ENCODE results near the gene BFSP1. TPM values are rescaled to one million over a fixed set of nuclear protein-coding genes. Genes with fewer than 3 reads are reported as not detected.

BFSP1 gene
- polyA plus RNA-seq, 1 of the 3 experiments (the other 2 are of a cell fraction): 7.1 TPM

GRCh38 chr20:17538517-17539170 lies 7.5 kb upstream of the BFSP1 start:
- Histone ChIP-seq H3K36me3 (replicated peaks in 1 of 2; ENCODE audit: control insufficient read depth in 1 of 2, insufficient read depth in 2 of 2, low read length in 1 of 2) (no peaks in the 10 kb centered on the region), H3K4me1 (ENCODE audit: control insufficient read depth in 1 of 2, insufficient read depth in 2 of 2, low read depth in 1 of 2, low read length in 1 of 2) (peaks cover 0 to 12% of the 10 kb centered on the region in 2 experiments; a peak in 3 of 4 replicates), H3K4me3 (ENCODE audit: low read depth in 2 of 2, low read length in 1 of 2) (no peak overlapping the region), H4K20me1 (ENCODE audit: insufficient read depth) (no peaks in the 10 kb centered on the region), H3K9me3 (no peaks in the 10 kb centered on the region), H2AFZ (ENCODE audit: low read depth) (no peak overlapping the region), H3K79me2 (ENCODE audit: insufficient read depth) (no peaks in the 10 kb centered on the region), H3K4me2 (no peak overlapping the region), H3K27ac (ENCODE audit: low read depth in 2 of 2, low read length in 1 of 2) (no peak overlapping the region), H3K9ac (no peak overlapping the region), H3K27me3 (ENCODE audit: insufficient read depth) (no peaks in the 10 kb centered on the region), H3F3A (replicated peaks; ENCODE audit: insufficient read depth) (peaks cover 23% of the 10 kb centered on the region), H3K9me2 (no peaks in the 10 kb centered on the region)
- DNase-seq: no peak
- WGBS (ENCODE audit: low lambda C conversion rate): 42% methylated on average over 6 of the region's 7 CpGs
- ChIA-PET CTCF (interaction anchor here (1.3 to 3.7 kb wide), 2 partner anchors 32 to 78 kb away, joined by 6 to 96 read pairs; partner anchors contain the start of gene DSTN), POLR2A (no interaction called here)
- TF ChIP-seq NFIC (IDR thresholded peaks at IDR 0.05; ENCODE audit: borderline replicate concordance) (no peak), GABPA (IDR thresholded peaks at IDR 0.05; ENCODE audit: low read depth) (no peak), JUND (IDR thresholded peaks at IDR 0.05) (0 out of 2 replicates have a peak, but pooled peaks have one; percentile 12), RXRA (IDR thresholded peaks at IDR 0.05; ENCODE audit: borderline replicate concordance, low read depth) (0 out of 2 replicates have a peak, but pooled peaks have one; percentile 13), FOSL2 (IDR thresholded peaks at IDR 0.05; ENCODE audit: borderline replicate concordance, low read depth) (peak; percentile 39; the same call in 1 of the 2 replicates), TCF12 (IDR thresholded peaks at IDR 0.05) (0 out of 2 replicates have a peak, but pooled peaks have one; percentile 24)

GRCh38 chr20:17537959-17538358 lies 6.8 kb upstream of the BFSP1 start:
- no peak for DNase-seq
- Histone ChIP-seq H3F3A (replicated peaks; ENCODE audit: insufficient read depth) (peaks cover 16% of the 10 kb centered on the region), H2AFZ (ENCODE audit: low read depth) (no peak overlapping the region), H3K27ac (ENCODE audit: low read depth in 2 of 2, low read length in 1 of 2) (no peak overlapping the region), H3K36me3 (replicated peaks in 1 of 2; ENCODE audit: control insufficient read depth in 1 of 2, insufficient read depth in 2 of 2, low read length in 1 of 2) (no peaks in the 10 kb centered on the region), H4K20me1 (ENCODE audit: insufficient read depth) (no peaks in the 10 kb centered on the region), H3K9me3 (no peaks in the 10 kb centered on the region), H3K79me2 (ENCODE audit: insufficient read depth) (no peaks in the 10 kb centered on the region), H3K27me3 (ENCODE audit: insufficient read depth) (no peaks in the 10 kb centered on the region), H3K4me2 (no peak overlapping the region), H3K4me3 (ENCODE audit: low read depth in 2 of 2, low read length in 1 of 2) (no peak overlapping the region), H3K4me1 (ENCODE audit: control insufficient read depth in 1 of 2, insufficient read depth in 2 of 2, low read depth in 1 of 2, low read length in 1 of 2) (peaks cover 0 to 18% of the 10 kb centered on the region in 2 experiments; a peak in 3 of 4 replicates), H3K9me2 (no peaks in the 10 kb centered on the region), H3K9ac (no peak overlapping the region)
- 80% methylated on average over 3 of the region's 3 CpGs for WGBS (ENCODE audit: low lambda C conversion rate)
- CTCF ChIA-PET: interaction anchor here (3.7 kb wide), 1 partner anchor 78 kb away, joined by 96 read pairs; no protein-coding TSS in a partner anchor
- POLR2A ChIA-PET: no interaction called here
- TF ChIP-seq MAX (IDR thresholded peaks at IDR 0.05; ENCODE audit: low read depth) (no peak), TEAD4 (IDR thresholded peaks at IDR 0.05; ENCODE audit: borderline replicate concordance, insufficient read depth) (no peak), YY1 (IDR thresholded peaks at IDR 0.05; ENCODE audit: low read depth) (no peak), JUND (IDR thresholded peaks at IDR 0.05) (no peak), TCF12 (IDR thresholded peaks at IDR 0.05) (no peak), RAD21 (IDR thresholded peaks at IDR 0.05; ENCODE audit: low read length) (no peak), ELF1 (IDR thresholded peaks at IDR 0.05) (no peak), SMC3 (IDR thresholded peaks at IDR 0.05; ENCODE audit: low read depth, low read length) (no peak), REST (IDR thresholded peaks at IDR 0.05; ENCODE audit: low read depth, low read length) (no peak)

All from SK-N-SH (cell line).